GM19328 (cell line): ENCODE data around the gene RBM23.
"Not testable (repeated sequence)": the region's sequence is repeated elsewhere in the genome, so short reads cannot be mapped to it uniquely, and the experiment has no call there.

Experiments used
- ATAC-seq: cut with Tn5 transposase; IDR thresholded peaks from one replicate; pipeline ENCODE4 v1.9.1; 2021; ENCODE audit warnings: mild to moderate bottlenecking, moderate library complexity; ENCODE audit not compliant: unreplicated experiment

RBM23 gene

DNA sequence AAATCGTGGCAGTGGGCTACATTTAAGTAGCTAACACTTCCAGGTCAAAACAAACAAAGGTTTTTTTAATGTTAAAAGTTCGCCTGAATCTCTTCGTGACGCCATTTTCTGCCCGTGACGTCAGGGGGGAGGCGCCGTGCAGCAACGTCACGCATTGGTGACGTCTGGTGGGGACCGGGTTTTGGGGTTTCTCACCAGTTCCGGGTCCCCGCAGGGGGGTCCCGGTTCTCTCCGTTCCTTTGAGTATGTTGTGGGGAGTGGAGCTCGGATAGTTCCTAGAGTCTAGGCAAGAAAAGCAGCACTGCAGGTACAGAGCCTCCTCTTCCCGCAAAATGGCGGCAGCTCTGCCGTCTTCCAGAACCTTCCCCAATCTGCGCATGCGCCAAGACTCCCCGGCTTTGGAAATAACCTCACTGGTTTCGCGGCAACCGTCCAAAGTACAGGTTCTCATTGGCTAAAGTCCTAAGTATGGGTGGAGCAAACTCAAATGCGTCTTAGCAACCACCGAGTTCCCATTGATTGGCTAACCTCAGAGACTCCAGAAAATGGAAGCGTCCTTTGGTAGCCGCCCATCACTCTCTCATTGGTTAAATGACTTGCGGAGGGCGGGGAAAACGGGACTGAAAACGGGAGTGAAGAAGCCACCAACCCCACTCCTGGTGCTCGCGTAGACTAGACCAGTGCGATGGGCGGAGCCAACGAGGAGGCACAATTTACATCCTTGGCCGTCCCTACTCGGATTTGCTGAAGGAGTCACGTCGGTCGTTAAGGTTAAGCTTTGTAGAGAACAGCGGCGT lies at the start of gene RBM23:
Gene RBM23 (minus strand): TSS at position 346 of the 797 bp plus-strand sequence.
- ATAC-seq = peak; percentile 94

- no peak for ATAC-seq
These were observed 47.9 kb upstream of the RBM23 start for GRCh38 chr14:22966783-22967269.

DNA sequence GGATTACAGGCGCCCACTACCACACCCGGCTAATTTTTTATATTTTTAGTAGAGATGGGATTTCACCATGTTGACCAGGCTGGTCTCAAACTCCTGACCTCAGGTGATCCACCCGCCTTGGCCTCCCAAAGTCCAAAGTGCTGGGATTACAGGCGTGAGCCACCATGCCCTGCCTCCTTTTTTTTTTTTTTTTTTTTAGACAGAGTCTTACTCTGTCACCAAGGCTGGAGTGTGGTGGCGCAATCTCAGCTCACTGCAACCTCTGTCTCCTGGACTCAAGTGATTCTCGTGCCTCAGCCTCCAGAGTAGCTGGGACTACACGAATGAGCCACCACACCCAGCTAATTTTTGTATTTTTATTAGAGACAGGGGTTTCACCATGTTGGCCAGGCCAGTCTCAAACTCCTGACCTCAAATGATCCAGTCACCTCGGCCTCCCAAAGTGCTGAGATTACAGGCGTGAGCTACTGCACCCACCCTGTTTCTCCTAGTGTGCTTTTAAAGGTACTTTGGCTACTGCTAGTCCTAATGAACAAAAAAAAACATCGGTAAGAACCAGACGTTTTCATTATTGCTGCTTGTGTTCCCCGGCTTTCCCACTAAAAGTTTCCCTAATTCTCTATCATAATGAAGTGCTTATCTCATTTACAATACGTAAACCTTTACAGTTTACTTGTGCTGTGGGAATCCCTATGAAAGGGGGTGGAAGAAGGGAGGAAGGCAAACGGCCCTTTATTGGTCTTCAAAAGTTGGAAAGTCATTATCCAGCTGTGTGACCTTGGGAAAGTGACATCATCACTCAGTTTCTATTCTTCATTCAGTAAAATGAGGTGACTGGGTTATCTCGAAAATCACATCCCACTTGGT lies 47.2 kb upstream of the RBM23 start:
- ATAC-seq = not testable (repeated sequence)

DNA sequence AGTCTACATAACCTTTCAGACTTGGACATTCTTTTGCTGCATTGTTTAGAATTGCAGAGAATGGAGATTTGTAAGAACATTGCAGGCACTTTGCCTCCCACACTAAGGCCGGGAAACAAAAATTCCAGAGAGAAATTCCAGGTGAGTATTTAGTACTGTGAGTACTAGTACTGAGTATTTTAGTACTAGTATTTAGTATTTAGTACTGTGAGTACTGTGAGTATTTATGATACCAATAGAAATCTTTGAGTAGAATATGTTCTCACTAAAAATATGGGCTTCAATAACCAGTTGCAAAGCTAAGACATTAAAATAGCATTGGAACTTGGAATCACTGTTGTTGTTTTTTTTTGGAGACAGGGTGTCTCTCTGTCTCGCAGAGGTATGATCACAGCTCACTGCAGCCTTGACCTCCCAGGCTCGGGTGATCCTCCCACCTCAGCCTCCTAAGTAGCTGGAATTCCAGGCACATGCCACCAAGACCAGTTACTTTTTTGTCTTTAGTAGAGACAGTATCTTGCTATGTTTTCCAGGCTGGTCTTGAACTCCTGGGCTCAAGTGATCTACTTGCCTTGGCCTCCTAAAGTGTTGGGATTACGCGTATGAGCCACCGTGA lies 43.2 kb upstream of the RBM23 start:
- ATAC-seq = no peak

GRCh38 chr14:22955702-22956569 lies 37.0 kb upstream of the RBM23 start:
- ATAC-seq = no peak

DNA sequence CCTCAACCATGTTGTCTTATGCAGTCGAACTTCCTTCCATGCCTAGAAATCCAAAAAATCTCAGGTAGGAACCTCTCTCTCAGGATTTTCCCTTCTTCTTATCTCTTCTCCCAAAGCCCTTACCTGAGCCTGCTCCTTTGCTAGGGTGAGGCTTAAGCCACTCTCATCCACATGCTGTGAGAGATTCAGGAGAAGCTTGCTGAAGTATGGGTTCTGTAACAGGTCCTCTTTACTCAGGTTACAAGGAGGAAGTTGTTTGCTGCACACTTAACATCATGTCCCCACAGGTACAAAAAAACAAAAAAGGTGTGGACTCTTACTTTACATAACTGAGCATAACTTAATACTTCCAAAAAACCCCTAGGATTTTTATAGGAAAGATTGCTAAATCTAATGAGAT lies 33.5 kb upstream of the RBM23 start:
- no peak for ATAC-seq

- not testable (repeated sequence) for ATAC-seq
These were observed 32.8 kb upstream of the RBM23 start for GRCh38 chr14:22951795-22952194.

DNA sequence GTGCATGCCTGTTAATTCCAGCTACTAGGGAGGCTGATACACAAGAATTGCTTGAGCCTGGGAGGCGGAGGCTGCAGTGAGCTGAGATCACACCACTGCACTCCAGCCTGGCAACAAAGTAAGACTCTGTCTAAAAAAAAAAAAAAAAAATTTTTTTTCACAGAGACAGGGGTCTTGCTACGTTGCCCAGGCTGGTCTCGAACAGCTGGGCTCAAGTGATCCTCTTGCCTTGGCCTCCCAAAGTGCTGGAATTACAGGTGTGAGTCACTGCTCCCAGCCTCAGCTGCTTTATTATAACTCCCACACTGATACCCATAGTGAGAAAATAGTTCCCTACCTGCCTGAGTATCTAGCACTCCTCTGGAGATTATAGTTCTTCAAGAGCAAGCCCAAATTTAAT lies 26.7 kb upstream of the RBM23 start:
- no peak for ATAC-seq

DNA sequence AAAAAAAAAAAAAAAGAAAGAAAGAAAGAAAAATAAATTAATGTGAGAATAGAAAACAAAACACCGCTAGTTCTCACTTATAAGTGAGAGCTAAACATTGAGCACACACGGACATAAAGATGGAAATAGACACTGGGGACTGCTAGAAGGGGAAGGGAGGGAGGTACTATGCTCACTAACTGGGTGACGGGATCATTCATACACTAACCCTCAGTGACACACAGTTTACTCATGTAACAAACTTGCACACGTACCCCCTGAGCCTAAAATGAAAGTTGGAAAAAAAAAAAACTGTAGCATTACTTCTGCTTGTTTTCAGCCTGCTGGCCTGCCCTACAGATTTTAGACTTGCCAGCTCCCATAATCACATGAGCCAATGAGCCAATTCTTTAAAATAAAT lies 20.7 kb upstream of the RBM23 start:
- ATAC-seq = no peak

DNA sequence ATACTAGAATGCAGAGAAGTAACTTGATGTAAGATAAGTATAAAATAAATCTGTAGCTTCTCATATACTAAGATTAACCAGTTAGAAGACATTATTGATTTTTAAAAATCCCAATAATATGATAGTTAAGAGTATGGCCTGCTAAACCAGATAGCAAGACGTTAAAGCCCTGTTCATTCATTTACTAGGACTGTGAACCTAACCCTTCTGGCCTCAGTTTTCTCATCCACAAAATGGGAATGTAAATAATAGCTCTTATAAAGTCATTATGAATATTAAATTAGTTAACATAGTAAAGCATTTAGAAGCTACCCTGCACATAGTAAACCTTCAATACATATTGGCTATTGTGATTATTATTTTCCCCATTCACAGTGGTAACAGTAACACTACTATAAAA lies 16.2 kb upstream of the RBM23 start:
- ATAC-seq = no peak

DNA sequence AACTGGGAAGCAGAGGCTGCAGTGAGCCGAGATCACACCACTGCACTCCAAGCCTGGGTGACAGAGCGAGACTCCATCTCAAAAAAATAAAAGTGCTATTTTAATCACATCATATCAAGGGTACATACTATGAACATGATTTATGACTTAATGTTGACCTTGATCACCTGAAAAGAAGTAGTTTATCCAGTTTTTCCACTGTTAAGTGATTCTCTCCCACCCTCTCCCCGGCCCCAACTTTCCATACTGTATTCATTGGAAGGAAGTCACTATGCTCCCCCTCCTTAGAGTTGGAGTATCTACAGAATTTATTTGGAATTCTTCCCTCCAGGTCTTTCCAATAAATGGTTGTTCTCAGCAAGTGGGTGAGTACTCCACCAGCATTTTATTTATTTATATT lies 13.2 kb upstream of the RBM23 start:
- no peak for ATAC-seq

DNA sequence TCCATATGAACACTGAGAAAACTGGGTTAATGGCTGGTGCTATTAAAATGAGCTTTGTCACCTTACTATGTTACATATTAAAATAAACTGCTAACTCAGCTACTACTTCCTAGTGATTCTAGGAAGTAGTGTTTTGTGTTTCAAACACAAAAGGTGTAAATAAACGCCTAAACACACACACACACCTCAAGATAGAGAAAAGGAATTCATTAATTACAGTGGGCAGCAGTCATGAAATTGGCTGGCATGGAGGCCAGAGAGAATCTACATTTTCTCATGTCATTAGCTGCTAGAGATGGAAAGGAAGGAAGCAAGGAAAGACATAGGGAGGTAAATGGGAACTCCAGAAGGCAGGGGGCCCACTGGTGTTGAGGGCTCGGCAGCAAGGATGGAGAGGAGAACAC lies 11.0 kb upstream of the RBM23 start:
- no peak for ATAC-seq

DNA sequence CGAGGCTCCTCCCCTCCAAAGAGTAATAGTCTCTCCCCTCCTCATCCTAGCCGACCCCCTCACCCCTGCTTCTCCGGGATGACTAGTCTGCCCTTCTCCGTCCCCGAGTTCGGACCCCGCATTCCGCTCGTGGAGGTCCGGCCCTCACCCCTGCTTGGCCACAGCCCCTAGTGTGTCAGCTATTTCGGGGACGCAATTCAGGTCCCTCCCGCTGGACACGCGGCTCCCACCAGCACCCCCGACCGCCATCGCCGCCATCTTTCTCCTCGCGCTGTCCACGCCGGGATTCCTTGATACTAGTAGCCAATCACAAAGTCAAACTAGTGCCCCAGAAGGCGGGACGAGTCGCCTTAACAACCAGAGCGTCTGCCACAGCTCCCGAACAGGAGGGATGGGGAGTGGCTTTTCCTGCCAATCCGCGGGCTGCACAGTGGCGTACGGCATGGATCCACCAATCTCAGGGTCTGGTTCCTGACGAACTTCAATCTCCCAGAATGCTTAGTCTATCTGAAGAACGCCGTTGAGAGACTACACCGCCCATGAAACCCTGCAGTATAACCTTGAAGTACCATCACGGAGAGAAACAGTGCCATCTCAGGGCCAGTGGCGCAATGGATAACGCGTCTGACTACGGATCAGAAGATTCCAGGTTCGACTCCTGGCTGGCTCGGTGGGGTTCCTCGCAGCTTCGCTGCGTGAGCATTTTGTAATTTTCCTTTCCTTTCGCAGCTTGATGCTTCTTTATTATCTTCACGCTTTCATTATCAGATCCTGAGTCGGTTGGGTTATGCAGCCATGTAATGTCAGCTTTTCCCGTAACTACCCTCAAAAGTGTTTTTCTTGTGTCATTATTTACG lies 10.4 kb upstream of the RBM23 start, which contains the start of gene PRMT5:
Gene PRMT5 (minus strand): TSS at position 273 of the 857 bp plus-strand sequence. CDS start 15 bp downstream, at position 258.
- peak; percentile 90 for ATAC-seq

DNA sequence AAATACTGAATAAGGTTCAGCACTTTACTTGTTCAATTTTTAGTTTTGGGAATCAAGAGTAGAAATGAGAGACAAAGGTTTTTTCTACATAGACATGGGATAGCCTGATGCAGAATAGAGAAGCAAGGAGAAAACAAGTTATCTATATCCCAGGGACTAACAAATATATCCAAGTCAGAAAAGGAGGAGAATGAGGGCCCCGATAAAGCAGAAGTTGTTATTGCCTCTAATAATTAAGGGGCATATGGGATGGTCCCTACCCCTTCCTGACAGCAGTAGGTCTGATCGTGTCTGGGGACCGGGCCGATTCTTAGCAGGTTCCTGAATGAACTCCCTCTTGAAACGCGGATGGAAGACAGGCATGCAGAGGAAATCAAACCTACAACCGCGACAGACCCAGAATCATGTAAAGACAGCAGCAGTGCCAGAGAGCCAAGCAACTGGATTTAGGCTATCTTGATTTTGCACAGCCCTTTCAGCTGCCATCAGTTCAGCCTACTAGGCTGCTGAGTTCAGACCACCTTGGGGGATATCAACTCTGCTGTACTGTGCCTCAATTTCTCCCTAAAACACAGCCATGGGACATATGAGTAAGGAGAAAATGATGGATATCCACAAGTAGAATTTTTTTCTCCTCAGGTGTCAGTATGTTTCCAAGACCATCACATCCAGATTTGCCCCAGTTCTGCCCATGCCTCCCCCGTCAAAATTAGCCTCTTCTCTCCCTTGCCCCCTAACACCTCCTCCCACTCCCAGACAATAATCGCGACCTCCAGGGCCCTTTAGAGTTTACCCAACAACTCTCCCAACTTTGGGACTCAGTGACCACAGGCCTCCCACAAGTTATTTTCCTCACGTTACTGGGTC lies 9.5 kb upstream of the RBM23 start:
- ATAC-seq = no peak

DNA sequence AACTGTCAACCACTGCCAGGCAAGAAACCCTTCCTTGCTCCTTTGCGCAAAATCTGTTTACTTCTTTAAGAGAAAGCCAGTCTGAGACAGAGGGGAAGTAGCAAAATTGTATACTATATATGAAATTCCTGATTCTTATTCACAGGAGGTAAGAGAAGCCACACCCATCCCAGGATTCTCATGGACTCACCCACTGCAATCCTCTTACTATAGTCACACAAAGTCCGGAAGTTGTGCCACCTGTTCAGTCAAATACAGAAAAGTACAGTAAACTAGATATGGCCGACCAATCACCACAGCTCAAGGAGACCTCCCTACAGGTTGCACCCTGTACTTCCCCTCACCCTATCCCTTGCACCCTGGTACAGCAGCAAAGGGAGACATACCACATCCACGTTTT lies 7.4 kb upstream of the RBM23 start:
- ATAC-seq = no peak

GRCh38 chr14:22925513-22925912 lies 6.6 kb upstream of the RBM23 start:
- no peak for ATAC-seq

- no peak for ATAC-seq
These were observed 4.8 kb upstream of the RBM23 start for GRCh38 chr14:22923746-22924145.

- ATAC-seq = no peak
These were observed 3.3 kb upstream of the RBM23 start for GRCh38 chr14:22922294-22922693.
